Neural cell (in vitro differentiated cells): ENCODE measurements around the gene FYN.

ENCODE experiments used
- RAD21 ChIP-seq: fragments of 450-650 bp; conservative IDR thresholded peaks from 2 replicates; pipeline ENCODE4 v1.6.1; 2014; ENCODE audit warnings: antibody characterized with exemption, mild to moderate bottlenecking, moderate library complexity
- TF ChIP-seq, protein P1 (sequence below): fragments of 450-650 bp; IDR thresholded peaks from 2 replicates; pipeline ENCODE4 v1.5.1; 2014; ENCODE audit warnings: antibody characterized with exemption, mild to moderate bottlenecking, moderate library complexity; ENCODE audit not compliant: poor library complexity, severe bottlenecking

GRCh38 chr6:111840803-111841202 lies 32.4 kb downstream of the FYN start:
- TF ChIP-seq, protein P1, sequence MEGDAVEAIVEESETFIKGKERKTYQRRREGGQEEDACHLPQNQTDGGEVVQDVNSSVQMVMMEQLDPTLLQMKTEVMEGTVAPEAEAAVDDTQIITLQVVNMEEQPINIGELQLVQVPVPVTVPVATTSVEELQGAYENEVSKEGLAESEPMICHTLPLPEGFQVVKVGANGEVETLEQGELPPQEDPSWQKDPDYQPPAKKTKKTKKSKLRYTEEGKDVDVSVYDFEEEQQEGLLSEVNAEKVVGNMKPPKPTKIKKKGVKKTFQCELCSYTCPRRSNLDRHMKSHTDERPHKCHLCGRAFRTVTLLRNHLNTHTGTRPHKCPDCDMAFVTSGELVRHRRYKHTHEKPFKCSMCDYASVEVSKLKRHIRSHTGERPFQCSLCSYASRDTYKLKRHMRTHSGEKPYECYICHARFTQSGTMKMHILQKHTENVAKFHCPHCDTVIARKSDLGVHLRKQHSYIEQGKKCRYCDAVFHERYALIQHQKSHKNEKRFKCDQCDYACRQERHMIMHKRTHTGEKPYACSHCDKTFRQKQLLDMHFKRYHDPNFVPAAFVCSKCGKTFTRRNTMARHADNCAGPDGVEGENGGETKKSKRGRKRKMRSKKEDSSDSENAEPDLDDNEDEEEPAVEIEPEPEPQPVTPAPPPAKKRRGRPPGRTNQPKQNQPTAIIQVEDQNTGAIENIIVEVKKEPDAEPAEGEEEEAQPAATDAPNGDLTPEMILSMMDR, result no peak
- no peak for TF ChIP-seq RAD21
